ENCODE data around the gene ARHGEF4.

Gene ARHGEF4

DNA sequence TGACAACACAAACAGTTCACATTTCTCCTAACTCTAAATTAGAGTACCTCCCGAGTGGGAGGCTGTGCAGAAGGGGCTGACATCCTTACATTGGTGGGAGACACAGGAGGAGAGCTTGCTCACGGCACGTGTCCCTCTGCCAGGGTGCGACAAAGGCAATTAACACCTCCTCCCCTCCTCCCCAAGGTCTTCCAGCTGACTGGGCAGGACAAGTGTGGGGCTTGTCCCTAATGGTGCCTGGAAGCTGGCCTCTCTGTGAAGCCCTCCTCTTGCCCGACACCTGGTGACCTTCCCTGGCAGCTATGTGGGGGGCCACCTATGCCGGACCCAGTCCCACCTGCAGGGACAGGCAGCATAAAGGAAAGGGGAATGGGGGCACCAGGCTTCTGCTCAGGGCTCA, 199.6 kb downstream of the ARHGEF4 start:
- no peak for TF ChIP-seq CTCF (IDR thresholded peaks at IDR 0.05)

GRCh38 chr2:131036696-131037397, 200.1 kb downstream of the ARHGEF4 start:
- no peak for TF ChIP-seq CTCF (IDR thresholded peaks at IDR 0.05)

- TF ChIP-seq CTCF (IDR thresholded peaks at IDR 0.05), result no peak
These were observed 200.9 kb downstream of the ARHGEF4 start for GRCh38 chr2:131037398-131038257.

DNA sequence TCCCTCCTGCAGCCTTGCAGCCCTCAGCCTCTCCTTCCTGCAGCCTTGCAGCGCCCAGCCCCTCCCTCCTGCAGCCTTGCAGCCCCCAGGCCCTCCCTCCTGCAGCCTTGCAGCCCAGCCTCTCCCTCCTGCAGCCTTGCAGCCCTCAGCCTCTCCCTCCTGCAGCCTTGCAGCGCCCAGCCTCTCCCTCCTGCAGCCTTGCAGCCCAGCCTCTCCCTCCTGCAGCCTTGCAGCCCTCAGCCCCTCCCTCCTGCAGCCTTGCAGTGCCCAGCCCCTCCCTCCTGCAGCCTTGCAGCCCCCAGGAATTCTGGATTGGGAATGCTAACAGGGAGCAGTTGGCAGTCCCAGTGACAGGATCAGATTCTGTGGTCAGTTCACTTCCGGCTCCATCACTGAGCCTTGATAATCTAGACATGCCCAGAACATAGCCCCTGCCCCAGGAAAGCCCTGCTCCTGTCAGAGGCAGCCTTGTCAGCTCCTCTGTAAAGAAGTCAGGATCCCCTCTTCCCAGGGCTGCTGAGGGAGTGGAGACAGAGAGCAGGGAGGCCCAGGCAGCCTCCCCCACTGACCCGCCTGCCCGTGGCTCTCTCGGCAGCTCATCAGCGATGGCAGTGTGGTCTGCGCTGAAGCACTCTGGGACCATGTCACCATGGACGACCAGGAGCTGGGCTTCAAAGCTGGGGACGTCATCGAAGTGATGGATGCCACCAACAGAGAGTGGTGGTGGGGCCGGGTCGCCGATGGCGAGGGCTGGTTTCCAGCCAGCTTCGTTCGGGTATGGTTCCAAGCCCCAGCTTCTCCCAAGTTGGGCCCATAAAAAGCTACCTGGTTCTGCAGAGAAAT, 201.8 kb downstream of the ARHGEF4 start:
- TF ChIP-seq CTCF (IDR thresholded peaks at IDR 0.05), result no peak

- no peak for TF ChIP-seq CTCF (IDR thresholded peaks at IDR 0.05)
These were observed 202.4 kb downstream of the ARHGEF4 start for GRCh38 chr2:131039101-131039440.

- no peak for TF ChIP-seq CTCF (IDR thresholded peaks at IDR 0.05)
These were observed 202.8 kb downstream of the ARHGEF4 start for GRCh38 chr2:131039535-131039907.

- TF ChIP-seq CTCF (IDR thresholded peaks at IDR 0.05), result no peak
These were observed 203.4 kb downstream of the ARHGEF4 start for GRCh38 chr2:131039908-131040660.

Measured in LNCAP (cell line).